Measurements from ENCODE around the gene ATRIP.

Gene ATRIP

DNA sequence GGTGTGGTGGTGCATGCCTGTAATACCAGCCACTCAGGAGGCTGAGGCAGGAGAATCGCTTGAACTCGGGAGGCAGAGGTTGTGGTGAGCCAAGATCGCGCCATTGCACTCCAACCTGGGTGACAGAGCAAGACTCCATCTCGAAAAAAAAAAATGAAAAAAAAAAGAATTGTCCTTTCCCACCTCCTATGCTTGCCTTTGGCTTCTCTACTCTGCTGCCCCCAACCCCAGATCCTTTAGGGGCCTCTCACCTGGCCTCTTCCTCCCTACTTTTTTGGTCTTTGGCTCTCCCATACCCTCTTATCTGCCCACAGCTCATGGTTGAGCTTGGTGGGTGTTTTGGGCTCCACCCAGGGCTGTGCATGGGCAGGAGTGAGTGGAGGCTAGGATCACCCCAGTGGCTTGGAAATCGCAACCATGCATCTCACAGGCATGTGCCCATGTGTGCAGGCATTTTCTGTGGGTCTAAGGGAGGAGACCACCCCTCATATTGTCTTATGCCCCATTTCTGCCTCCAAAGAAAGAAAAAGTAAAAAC is 59.5 kb downstream of the ATRIP start:
- DNase-seq, result no peak

DNA sequence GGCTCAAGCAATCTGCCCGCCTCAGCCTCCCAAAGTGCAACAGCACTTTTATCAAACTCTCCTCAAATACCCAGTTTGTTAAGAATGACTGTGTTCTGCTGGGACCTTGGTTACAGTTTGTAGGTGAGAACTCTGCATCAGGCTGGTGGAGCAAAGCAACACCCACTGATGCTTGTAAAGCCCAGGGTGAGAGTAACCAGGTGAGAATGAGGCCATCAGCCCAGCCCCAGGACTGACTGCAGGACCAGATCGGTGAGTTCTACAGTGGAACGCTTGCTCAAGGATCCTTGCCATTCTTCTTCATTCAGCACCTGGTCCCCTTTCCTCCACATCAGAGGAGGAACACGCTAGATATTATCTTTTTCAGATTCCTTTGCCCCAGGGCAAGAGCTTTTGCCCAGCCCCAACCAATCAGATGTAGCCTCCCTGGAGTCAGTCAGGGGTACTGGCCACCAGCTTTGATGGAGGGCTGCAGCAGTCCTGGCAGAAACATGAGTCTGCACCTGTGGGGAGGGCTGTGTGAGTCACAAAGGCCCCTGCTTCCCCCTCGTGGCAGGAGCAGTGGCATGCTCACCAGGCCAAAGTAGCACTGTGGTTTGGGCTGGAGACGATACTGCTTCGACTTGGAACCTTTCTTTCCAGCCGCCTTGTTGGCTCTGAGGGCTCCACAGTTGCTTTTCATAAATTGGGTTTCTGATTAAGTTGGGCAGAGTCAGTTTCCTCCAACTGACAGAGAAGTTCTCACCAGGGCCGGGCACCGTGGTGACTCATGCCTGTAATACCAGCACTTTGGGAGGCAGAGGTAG is 60.9 kb downstream of the ATRIP start:
- no peak for DNase-seq

DNA sequence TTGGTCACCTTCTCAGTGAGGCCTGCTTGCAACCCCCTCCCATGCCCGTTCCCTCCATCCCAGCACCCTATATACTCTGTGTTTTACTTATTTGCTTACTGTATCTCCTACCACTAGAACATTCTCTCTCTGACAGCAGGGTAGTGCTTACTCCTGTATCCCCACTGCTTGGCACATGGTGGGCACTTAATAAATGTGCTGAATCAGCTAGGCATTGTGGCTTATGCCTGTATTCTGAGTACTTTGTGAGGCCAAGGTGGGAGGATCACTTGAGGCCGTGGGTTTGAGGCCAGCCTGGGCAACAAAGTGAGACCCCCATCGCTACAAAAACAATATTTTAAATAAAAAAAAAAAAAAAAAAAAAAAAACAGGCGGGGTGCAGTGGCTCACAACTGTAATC is 65.0 kb downstream of the ATRIP start:
- DNase-seq, result no peak

DNA sequence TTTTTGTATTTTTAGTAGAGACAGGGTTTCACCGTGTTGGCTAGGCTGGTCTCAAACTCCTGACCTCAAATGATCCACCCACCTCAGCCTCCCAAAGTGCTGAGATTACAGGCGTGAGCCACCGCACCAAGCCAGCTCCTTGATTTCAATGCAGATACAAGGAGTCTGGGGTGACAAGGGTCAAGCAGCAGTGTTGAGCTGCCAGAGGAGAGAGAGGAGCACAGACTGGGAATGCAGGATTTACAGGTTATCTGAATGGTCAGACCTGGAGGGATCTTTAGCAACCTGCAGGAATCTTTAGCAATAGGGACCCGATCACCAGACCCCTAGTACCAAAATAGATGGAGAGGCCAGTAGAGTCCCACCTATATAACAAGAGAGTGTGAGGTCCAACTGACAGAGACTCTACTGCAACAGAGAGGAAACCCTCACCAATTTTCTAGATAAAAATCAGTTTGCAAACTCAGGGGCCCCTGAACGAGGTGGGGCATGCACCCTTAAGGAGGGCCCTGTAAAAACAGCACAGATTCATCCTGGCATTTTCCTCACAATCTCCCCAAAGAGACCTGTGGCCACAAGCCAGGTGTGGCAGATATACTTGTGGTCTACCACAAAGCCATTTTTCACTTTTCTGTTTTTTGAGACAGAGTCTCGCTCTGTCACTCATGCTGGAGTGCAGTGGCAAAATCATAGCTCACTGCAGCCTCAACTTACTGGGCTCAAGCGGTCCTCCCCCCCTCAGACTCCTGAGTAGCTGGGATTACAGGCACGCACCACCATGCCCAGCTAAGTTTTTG is 68.1 kb downstream of the ATRIP start:
- no peak for DNase-seq
